ENCODE results near the gene SERTAD2.

The SERTAD2 gene

GRCh38 chr2:64607381-64608304 lies 46.1 kb downstream of the SERTAD2 start:
- no peak for DNase-seq

- DNase-seq, result no peak
Observed at GRCh38 chr2:64606479-64607363, 47.0 kb downstream of the SERTAD2 start.

DNA sequence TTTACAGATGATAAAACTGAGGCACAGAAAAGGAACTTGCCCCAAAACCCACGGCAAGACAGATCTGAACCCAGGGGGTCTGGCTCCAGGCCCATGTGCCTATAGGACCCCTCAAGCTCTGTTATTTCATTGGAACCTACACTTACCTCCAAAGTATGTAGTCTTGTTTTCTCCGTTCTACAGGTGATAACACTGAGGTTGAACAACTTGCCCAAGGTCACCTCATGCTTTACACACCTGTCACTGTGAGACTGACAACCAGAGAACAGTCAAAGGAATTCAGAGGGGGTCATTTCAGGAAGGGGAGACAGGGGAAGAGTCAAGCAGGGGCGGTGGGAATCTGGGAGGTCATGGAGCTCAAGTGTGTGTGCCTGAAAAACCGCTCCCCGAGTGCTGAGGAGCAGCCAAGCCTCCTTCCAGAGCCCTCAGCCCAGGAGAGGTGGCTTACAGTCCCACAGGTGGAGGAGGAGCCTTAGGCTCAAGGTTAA lies 47.7 kb downstream of the SERTAD2 start:
- no peak for DNase-seq

DNA sequence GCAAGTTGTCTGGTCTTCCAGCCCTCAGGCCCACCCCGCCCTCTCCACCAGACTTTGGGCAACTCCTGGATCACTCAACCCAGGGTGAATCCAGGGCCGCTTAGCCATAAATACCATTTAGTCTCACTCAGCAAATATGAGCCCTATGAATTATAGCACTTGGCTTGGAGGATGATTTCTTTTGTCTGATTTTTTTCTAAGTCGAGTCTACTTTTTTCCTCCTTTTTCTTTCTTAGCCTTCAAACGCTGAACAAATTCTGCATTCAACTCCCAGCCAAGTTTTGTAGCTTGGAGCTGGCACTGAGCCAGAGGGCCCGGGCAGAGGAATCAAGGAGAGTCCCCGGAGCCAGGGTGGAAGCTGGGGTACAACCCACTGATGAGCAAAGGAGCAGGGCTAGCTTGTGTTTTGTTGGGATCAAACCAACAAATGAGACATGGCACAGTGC lies 48.7 kb downstream of the SERTAD2 start:
- no peak for DNase-seq

GRCh38 chr2:64604155-64604554 lies 49.6 kb downstream of the SERTAD2 start:
- no peak for DNase-seq

DNA sequence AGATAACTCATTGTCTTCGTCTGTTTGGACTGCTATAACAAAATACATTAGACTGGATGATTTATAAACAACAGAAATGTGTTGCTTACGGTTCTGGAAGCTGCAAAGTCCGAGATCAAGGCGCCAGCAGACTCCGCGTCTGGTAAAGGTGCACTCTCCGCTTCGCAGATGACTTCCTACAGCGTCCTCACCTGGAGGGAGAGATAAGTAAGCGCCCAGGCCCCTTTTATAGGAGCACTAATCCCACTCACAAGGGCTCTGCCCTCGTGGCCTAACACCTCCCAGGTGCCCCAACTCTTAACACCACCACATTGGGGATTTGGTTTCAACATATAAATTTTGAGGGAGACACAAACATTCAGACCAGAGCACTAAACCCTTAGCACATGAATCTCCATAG lies 51.3 kb downstream of the SERTAD2 start:
- DNase-seq, result no peak

DNA sequence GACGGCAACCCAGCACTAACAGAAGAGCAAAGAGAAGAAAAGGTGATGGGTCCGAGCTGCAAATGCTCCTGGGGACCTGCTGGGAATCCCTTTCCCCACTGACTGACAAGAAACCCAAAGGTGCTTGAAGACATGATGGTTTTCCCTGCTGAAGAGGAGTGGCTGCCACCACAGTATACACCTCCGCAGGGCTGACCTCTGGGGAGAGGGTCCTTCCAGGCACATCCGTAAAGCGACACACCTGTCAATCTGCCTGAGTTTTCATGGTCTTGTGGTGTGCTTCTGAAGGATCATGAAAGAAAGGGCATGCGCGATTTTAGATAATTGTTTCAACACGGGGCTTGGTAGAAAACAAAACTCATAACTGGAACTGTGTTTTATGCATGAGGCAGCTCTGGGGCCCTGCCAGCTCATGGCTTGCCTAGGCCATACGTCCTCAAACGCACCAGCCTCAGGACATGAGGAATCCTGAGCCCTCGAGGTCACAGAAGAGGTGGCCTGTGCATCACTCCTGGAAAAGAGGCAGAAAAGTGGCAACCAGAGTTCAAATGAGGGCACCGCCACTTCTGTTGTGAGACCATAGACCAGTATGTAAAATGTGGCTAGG lies 51.8 kb downstream of the SERTAD2 start:
- DNase-seq, result no peak

GRCh38 chr2:64601034-64601754 lies 52.5 kb downstream of the SERTAD2 start:
- DNase-seq, result no peak

DNA sequence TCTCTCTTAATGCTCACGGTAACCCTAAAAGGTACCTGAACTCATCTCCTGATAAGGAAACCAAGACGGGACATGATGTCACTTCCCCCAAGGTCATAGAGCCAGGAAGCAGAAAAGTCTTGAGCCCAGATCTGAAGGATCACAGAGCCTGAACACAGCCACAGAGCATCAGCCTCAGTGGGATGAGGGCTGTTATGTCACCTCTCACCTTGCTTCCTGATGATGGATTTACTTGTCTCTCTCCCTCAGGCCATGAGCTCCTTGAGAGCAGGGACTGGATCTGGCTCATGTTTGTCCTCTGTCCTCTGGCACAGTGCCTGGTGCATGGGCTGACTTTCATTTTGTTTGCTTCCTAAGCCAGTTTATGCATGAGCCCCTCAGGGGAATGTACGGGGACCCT lies 54.2 kb downstream of the SERTAD2 start:
- DNase-seq, result no peak

DNA sequence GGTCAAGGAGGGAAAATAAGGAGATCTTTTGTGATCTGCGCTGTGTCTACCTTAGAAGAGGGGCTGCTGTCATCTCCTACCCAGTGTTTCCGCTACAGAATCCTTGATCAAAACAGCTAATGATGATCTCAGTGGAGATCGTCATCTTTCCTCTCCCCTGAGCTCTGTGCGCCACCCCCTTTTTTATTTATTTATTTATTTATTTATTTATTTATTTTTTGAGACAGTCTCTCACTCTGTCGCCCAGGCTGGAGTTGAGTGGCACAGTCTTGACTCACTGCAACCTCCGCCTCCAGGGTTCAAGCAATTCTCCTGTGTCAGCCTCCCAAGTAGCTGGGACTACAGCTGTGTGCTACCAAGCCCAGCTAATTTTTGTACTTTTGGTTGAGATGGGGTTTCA lies 55.5 kb downstream of the SERTAD2 start:
- DNase-seq, result no peak

GRCh38 chr2:64595397-64596176 lies 58.1 kb downstream of the SERTAD2 start:
- no peak for DNase-seq

DNA sequence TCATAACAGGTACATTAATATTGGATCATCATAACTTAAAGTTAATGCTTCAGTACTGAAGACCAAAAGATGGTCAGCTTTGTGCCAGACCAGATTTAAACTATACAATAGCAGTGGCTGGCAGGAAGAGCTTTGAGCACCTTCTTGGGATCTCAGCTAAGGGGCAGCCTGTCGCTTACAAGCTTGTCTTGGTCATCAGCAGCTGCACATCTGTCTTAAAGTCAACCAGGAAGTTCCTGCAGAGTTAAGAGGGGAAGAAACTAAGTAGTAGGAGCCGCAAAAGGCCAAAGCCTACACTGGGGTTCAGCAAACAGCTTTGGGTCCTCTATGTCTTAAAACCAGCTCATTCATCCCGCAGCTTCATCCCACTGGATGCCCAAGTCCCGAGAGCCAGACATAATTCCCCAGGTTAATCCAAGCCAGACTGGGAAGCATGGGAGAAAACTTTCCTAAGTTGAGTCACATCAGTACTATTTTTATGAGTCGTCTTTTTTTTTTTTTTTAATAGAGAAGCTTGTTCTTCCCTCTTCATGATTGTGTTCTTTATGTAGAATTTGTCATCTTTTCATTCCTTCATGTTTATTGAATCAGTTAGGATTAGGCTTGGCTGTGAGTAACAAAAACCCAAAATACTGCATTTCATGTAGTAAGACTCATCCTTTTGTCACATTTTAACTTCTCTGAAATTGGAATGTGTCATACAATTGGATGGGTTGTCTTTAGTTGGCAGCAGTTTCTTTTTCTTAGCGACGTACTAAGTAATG lies 59.3 kb downstream of the SERTAD2 start:
- no peak for DNase-seq

DNA sequence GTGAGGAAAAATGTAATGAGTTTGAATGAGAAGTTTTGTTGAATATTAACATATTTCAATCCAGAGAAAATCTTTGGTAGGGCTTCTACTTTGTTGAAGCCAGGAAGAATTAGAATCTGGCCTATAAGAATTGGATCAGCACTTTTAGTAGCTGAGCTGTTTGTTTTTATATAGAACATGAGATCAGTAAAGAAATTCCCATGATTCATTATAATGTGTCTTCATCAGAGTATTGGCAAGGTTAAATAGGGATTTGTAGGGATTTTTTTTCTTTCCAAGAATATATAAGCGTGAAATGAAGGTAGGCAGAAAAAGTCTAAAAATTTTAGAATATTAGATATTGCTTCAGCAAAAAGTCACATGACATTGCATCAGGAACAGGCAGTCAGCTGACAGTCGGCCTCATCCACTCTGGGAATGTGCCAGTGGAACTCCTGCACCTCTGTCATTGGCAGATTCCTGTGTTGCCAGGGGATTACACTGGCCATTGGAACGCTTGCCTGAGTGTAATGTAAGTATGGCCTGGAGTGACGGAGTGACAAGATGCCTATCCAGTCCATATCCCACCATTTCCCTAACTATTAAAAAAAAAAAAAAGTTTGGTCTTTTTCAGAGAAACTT lies 60.6 kb downstream of the SERTAD2 start:
- no peak for DNase-seq

DNA sequence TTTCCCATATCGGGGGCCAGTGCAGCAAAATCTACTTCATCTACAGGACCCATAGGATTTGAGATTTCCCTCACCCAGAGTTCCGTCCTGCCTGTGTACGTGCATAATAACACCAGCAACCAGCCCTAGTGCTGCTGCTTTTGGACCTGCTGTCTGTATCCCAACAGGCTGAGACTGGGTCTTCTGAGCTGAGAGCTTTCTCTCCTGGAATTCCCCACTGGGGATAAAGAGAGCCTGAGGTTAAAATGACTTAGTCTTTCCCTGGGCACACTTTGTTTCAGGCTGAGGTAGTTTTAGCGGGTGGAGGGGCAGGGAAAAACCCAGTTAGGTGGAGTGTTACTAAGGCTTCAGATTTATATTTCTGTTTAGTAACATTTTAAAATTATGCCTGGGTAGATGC lies 62.5 kb downstream of the SERTAD2 start:
- DNase-seq, result no peak

GRCh38 chr2:64587561-64587960 lies 66.2 kb downstream of the SERTAD2 start:
- no peak for DNase-seq

DNA sequence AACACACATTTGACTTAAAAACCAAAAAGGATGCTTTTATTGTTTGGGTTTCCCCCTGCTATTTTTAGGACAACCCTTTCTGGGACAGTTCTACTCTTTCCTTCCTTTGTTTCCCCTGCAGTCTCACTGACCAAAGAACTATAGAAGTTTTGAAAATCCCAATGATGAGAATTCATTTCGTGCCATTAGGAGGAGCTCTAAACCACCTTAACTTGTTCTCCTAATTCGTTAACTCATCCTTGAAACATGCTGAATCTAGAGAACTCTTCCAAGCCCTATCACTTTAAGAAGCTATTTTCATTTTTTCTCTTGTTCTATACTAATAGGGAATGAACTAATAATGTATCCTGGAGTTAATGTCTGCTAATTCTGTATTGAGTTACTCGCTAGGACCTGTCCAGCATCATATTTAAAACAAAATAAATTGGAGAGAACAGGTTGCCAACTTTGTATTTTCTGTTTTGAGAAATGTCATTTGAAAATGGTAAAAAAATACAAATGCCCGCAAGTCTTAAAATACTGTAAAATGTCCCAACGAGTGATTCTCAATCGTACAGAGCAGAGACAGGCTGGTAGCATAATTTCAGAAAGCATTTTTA lies 66.7 kb downstream of the SERTAD2 start:
- peak; percentile 37 for DNase-seq

- DNase-seq, result no peak
Observed at GRCh38 chr2:64586054-64586453, 67.7 kb downstream of the SERTAD2 start.

GRCh38 chr2:64582774-64583340 lies 70.9 kb downstream of the SERTAD2 start:
- no peak for DNase-seq

GRCh38 chr2:64581777-64582539 lies 71.8 kb downstream of the SERTAD2 start:
- no peak for DNase-seq

Data from NCI-H2227 treated with DMSO at 0.1 percent for 48 hours (cell line).